ENCODE measurements around the gene PTPRJ.

Gene PTPRJ

DNA sequence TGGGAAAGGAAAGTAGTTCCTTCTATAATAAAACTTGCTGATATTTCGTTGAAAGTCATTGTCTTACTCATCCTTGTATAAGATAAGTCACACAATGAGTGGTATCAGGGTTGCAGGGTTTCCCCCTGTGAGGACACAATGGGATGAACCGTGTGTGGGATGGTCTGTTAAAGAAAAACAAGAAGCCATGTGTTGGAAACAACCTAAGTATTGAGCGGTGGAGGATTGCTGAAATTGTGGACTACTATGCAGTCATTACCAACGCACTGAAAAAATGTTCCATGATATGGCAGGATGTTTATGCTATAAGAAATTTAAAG is 28.6 kb downstream of the PTPRJ start:
- no peaks in the 10 kb centered on the region for H3K36me3 Mint-ChIP-seq (ENCODE audit: low read depth)
- H3K4me3 Mint-ChIP-seq, result no peak overlapping the region
- no peak overlapping the region for H3K27ac Mint-ChIP-seq
- no peaks in the 10 kb centered on the region for H3K9me3 Mint-ChIP-seq
- TF ChIP-seq, protein P1, sequence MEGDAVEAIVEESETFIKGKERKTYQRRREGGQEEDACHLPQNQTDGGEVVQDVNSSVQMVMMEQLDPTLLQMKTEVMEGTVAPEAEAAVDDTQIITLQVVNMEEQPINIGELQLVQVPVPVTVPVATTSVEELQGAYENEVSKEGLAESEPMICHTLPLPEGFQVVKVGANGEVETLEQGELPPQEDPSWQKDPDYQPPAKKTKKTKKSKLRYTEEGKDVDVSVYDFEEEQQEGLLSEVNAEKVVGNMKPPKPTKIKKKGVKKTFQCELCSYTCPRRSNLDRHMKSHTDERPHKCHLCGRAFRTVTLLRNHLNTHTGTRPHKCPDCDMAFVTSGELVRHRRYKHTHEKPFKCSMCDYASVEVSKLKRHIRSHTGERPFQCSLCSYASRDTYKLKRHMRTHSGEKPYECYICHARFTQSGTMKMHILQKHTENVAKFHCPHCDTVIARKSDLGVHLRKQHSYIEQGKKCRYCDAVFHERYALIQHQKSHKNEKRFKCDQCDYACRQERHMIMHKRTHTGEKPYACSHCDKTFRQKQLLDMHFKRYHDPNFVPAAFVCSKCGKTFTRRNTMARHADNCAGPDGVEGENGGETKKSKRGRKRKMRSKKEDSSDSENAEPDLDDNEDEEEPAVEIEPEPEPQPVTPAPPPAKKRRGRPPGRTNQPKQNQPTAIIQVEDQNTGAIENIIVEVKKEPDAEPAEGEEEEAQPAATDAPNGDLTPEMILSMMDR (IDR thresholded peaks at IDR 0.05; ENCODE audit: unreplicated experiment in 3 of 3), result no peak
- H3K4me1 Mint-ChIP-seq, result no peaks in the 10 kb centered on the region
- H3K27me3 Mint-ChIP-seq (ENCODE audit: low read depth), result peaks cover 6% of the 10 kb centered on the region

DNA sequence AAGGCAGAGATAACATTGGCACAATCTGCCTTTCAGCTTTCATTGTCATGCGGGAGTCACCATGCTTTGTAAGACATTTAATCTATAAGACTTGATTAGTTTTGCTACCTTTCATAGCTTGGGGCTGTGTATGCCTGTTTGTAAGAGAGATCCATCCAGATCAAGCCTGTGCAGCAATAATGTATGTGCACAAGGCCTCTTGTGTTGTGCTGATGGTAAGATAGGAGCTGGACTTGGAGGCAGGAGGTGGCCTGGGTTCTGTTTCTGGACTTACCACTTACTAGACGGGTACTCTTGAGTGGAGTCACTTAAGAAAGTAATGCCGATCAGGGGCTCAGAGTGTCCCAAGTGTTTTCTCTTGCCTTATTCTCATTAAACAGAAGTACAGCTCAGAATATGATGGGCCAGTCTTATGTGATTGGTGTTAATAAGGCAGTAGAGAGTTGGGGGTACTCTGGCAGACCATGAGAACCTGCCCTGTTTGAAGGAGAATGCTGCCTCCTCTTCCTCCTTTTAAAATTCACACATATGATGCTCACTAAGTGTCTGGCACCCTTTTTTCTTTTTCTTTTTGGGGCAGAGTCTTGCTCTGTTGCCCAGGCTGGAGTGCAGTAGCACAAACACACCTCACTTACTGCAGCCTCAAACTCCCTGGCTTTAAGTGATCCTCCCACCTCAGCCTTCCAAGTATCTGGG is 30.9 kb downstream of the PTPRJ start:
- Mint-ChIP-seq H3K4me1 (peaks cover 4% of the 10 kb centered on the region), H3K9me3 (no peaks in the 10 kb centered on the region), H3K27ac (no peak overlapping the region), H3K4me3 (no peak overlapping the region), H3K27me3 (ENCODE audit: low read depth) (no peaks in the 10 kb centered on the region), H3K36me3 (ENCODE audit: low read depth) (no peaks in the 10 kb centered on the region)
- TF ChIP-seq, protein P1 (IDR thresholded peaks at IDR 0.05; ENCODE audit: unreplicated experiment in 3 of 3), result no peak

DNA sequence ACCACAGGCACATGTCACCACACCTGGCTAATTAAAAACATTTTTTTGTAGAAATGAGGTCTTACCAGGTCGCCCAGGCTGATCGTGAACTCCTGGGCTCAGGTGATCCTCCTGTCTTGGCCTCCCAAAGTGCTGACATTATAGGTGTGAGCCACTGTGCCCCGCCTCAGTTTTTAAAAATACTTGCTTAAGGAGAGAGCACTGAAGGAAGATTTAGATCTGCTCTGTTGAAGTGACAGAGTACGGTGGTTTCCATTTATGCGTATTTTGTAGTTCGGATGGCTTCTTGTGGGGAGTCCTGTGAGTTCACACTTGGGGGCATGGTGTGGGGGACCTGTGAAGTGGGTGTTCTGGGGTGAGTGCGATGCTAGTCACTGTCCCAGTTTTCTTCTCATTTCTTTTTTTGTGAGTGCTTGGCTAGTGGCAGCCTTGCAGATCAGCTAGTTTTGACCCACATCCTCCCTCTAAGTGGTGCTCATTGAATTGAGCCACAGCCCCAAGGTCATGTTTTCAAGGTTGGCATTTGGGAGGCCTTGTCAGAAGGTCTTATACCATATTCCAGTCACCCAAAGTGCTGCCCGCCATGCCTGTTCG is 31.5 kb downstream of the PTPRJ start:
- Mint-ChIP-seq H3K4me3 (no peak overlapping the region), H3K27me3 (ENCODE audit: low read depth) (no peaks in the 10 kb centered on the region), H3K36me3 (ENCODE audit: low read depth) (no peaks in the 10 kb centered on the region), H3K27ac (no peak overlapping the region), H3K4me1 (peaks cover 4% of the 10 kb centered on the region), H3K9me3 (no peaks in the 10 kb centered on the region)
- TF ChIP-seq, protein P1 (IDR thresholded peaks at IDR 0.05; ENCODE audit: unreplicated experiment in 3 of 3), result no peak

DNA sequence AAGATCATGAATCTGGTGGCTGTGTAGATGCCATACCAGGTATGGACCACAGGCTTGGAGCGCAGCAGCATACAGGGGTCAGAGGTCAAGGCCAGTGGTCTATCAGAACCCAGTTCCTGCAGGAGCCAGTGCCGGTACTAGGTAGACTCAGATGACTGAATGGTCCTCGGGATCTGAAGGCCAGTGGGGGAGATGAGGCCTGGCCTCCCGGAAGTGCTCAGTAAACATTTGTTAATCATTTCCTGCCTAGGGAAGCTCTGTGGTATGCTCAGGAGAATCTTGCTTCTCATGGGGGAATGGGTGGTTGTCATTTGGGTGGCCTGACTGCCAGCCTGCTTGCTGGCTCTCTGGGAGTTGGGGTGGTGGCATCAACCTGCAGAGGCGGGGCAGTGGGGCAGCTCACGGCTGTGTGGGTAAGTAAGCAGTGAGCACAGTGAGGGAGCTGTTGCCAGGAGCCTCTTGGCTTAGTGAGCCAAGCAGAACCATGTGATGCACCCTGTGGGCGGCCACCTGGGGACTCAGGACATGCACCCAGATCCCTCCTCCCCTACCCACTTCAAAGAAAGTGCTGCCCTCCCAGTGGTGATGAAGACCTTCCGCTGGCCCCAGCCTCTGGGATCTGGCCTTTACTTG is 33.0 kb downstream of the PTPRJ start:
- Mint-ChIP-seq H3K4me3 (no peak overlapping the region), H3K9me3 (no peaks in the 10 kb centered on the region), H3K27ac (no peak overlapping the region), H3K27me3 (ENCODE audit: low read depth) (peaks cover 6% of the 10 kb centered on the region), H3K4me1 (peaks cover 13% of the 10 kb centered on the region), H3K36me3 (ENCODE audit: low read depth) (no peaks in the 10 kb centered on the region)
- TF ChIP-seq, protein P1 (IDR thresholded peaks at IDR 0.05; ENCODE audit: unreplicated experiment in 3 of 3), result no peak

DNA sequence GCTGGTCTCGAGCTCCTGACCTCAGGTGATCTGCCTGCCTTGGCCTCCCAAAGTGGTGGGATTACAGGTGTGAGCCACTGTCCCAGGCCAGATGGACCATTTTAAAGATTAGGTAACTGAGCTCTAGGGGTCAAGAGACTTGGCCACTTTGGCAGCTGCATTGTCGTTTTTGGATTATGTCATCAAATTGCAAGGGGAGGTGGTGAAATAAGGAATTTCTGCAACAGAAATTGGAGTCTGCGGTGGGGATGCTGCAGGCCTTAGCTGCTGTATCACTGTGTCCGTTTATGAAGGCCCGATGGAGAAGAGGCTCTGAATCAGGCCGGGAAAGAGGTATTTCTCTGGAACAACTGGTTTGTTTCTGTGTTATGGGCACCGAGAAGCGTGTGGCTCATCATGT is 34.6 kb downstream of the PTPRJ start:
- Mint-ChIP-seq H3K27me3 (ENCODE audit: low read depth) (peaks cover 6% of the 10 kb centered on the region), H3K4me1 (peaks cover 28% of the 10 kb centered on the region), H3K36me3 (ENCODE audit: low read depth) (no peaks in the 10 kb centered on the region), H3K4me3 (no peak overlapping the region), H3K9me3 (no peaks in the 10 kb centered on the region), H3K27ac (no peak overlapping the region)
- TF ChIP-seq, protein P1 (IDR thresholded peaks at IDR 0.05; ENCODE audit: unreplicated experiment in 3 of 3), result no peak

Data from nephron (organoid).